HCT116 (cell line): ENCODE data around the gene TFPT. TPM values are rescaled to one million over a fixed set of nuclear protein-coding genes. Genes with fewer than 3 reads are reported as not detected.

Source experiments
- ATAC-seq: fragments of 200-7000 bp; cut with Tn5 transposase; 2 replicates; pipeline ENCODE4 v1.9.1; 2020; ENCODE audit warnings: mild to moderate bottlenecking, moderate library complexity
- BruUV-seq: library from RNA; stranded (reverse); fragments of 400-500 nt; replicated peaks from 2 replicates; lab custom pipeline; 2021; lab: Mats Ljungman, UMichigan
- CTCF ChIA-PET: fragments of 300-600 bp; sonication (Branson Sonifier 250); formaldehyde crosslinking; loops from one replicate; lab custom pipeline; 2021; ENCODE audit warnings: antibody characterized with exemption; lab: Charles Lee
- POLR2A ChIA-PET: fragments of 300-600, 350-600 bp; sonication (Branson Sonifier 250); formaldehyde crosslinking; loops from one replicate; lab custom pipeline; 2021; ENCODE audit warnings: antibody characterized with exemption; lab: Charles Lee
- RAD21 ChIA-PET, 2 experiments: fragments of 300-600 bp; sonication (Branson Sonifier 250); formaldehyde crosslinking; loops; one replicate each; lab custom pipeline; 2023; ENCODE audit warnings: low total read pairs in 2 of 2; ENCODE audit not compliant: uncharacterized antibody in 2 of 2, unreplicated experiment in 2 of 2, low non-redundant PET in 1 of 2; lab: Charles Lee
- DNase-seq: peaks from one replicate; pipeline ENCODE4 v3.0.0-alpha.2; 2010; ENCODE audit warnings: low read depth, low spot score
- H2AFZ ChIP-seq: fragments of 200-600 bp; shearing (Covaris generic), sonication (generic); 2 replicates; pipeline ENCODE4 v1.6.1; 2017; ENCODE audit warnings: low read depth, mixed run types, mixed read lengths, antibody characterized with exemption, low read length; ENCODE audit not compliant: poor library complexity, severe bottlenecking
- H3K27ac ChIP-seq: 2 replicates; pipeline ENCODE4 v1.5.1; 2012; ENCODE audit warnings: low read depth, low read length
- H3K27me3 ChIP-seq: fragments of 200-600 bp; sonication (generic); 2 replicates; pipeline ENCODE4 v1.6.1; 2016; ENCODE audit warnings: mixed run types, low read length, mixed read lengths; ENCODE audit not compliant: insufficient read depth
- H3K36me3 ChIP-seq, 2 experiments: fragments of 200-500 bp in 1 of 2; fragments of 200-600 bp in 1 of 2; sonication (Bioruptor generic) in 1 of 2; sonication (generic) in 1 of 2; 2 replicates each; pipeline versions ENCODE4 v1.5.1 to v1.6.1; 2014 to 2016; ENCODE audit warnings: low read length in 2 of 2, inconsistent platforms in 1 of 2, mixed read lengths in 1 of 2, mixed run types in 1 of 2; ENCODE audit not compliant: insufficient read depth in 2 of 2, control insufficient read depth in 1 of 2
- H3K4me1 ChIP-seq, 2 experiments: fragments of 200-600 bp in 1 of 2; sonication (generic) in 1 of 2; 2 replicates each; pipeline versions ENCODE4 v1.5.1 to v1.6.1; 2012 to 2017; ENCODE audit warnings: low read length in 2 of 2, inconsistent platforms in 1 of 2, mild to moderate bottlenecking in 1 of 2, mixed read lengths in 1 of 2, mixed run types in 1 of 2, moderate library complexity in 1 of 2; ENCODE audit not compliant: insufficient read depth in 2 of 2, control insufficient read depth in 1 of 2
- H3K4me2 ChIP-seq: fragments of 200-600 bp; sonication (generic); 2 replicates; pipeline ENCODE4 v1.6.1; 2017; ENCODE audit warnings: mixed run types, low read length, mixed read lengths
- H3K4me3 ChIP-seq, 2 experiments: fragments of 200-600 bp in 1 of 2; sonication (generic) in 1 of 2; replicated peaks in 1 of 2; 2 replicates each; pipeline ENCODE4 v1.5.1; 2011 to 2016; ENCODE audit warnings: low read length in 2 of 2, control low read depth in 1 of 2, low read depth in 1 of 2, mild to moderate bottlenecking in 1 of 2, mixed read lengths in 1 of 2, mixed run types in 1 of 2
- H3K79me2 ChIP-seq: fragments of 200-600 bp; sonication (generic); 2 replicates; pipeline ENCODE4 v1.6.1; 2017; ENCODE audit warnings: mild to moderate bottlenecking, mixed run types, low read length, moderate library complexity, mixed read lengths; ENCODE audit not compliant: insufficient read depth
- H3K9ac ChIP-seq: fragments of 200-600 bp; sonication (generic); 2 replicates; pipeline ENCODE4 v1.6.1; 2016; ENCODE audit warnings: low read length, mixed read lengths
- H3K9me2 ChIP-seq: fragments of 200-600 bp; sonication (generic), shearing (Covaris generic); 2 replicates; pipeline ENCODE4 v1.6.1; 2017; ENCODE audit warnings: mixed run types, mild to moderate bottlenecking, moderate library complexity; ENCODE audit not compliant: insufficient read depth
- H3K9me3 ChIP-seq, 2 experiments: fragments of 200-500 bp in 1 of 2; fragments of 200-600 bp in 1 of 2; sonication (Bioruptor generic) in 1 of 2; sonication (generic) in 1 of 2; 2 replicates each; pipeline ENCODE4 v1.6.1; 2014 to 2017; ENCODE audit warnings: low read length in 2 of 2, mixed read lengths in 2 of 2, inconsistent platforms in 1 of 2, low read depth in 1 of 2, mild to moderate bottlenecking in 1 of 2, mixed run types in 1 of 2, moderate library complexity in 1 of 2; ENCODE audit not compliant: control insufficient read depth in 1 of 2, insufficient read depth in 1 of 2
- H4K20me1 ChIP-seq: fragments of 200-600 bp; sonication (generic), shearing (Covaris generic); 2 replicates; pipeline ENCODE4 v1.6.1; 2017; ENCODE audit warnings: mixed run types, mild to moderate bottlenecking, moderate library complexity; ENCODE audit not compliant: insufficient read depth
- CEBPB ChIP-seq: IDR thresholded peaks from 2 replicates; pipeline ENCODE4 v1.6.1; 2012; ENCODE audit warnings: low read depth
- EZH2 ChIP-seq: fragments of 200-600 bp; sonication (generic); IDR thresholded peaks from 2 replicates; pipeline ENCODE4 v1.6.1; 2017; ENCODE audit warnings: antibody characterized with exemption, mixed run types
- RAD21 ChIP-seq: IDR thresholded peaks from 2 replicates; pipeline ENCODE4 v1.6.1; 2012; ENCODE audit warnings: low read depth, mild to moderate bottlenecking
- REST ChIP-seq: IDR thresholded peaks from 2 replicates; pipeline ENCODE4 v1.6.1; 2012; ENCODE audit warnings: low read depth
- SRF ChIP-seq: IDR thresholded peaks from 2 replicates; pipeline ENCODE4 v1.6.1; 2012; ENCODE audit warnings: low read depth
- TCF7L2 ChIP-seq: IDR thresholded peaks from 2 replicates; pipeline ENCODE4 v1.7.0; 2011; ENCODE audit warnings: borderline replicate concordance, inconsistent platforms; ENCODE audit not compliant: insufficient read depth, insufficient read length; ENCODE audit errors: extremely low read depth
- ZBTB33 ChIP-seq: IDR thresholded peaks from 2 replicates; pipeline ENCODE4 v1.6.1; 2011; ENCODE audit warnings: mild to moderate bottlenecking, low read length, moderate library complexity; ENCODE audit not compliant: insufficient replicate concordance; ENCODE audit errors: extremely low read depth
- ZNF274 ChIP-seq: fragments of 200-500 bp; sonication (Bioruptor generic); IDR thresholded peaks from 2 replicates; pipeline ENCODE4 v1.6.1; 2014; ENCODE audit warnings: mild to moderate bottlenecking, low read depth, low read length, inconsistent platforms
- intact Hi-C: fragments of 100-400 bp; cut with micrococcal nuclease; formaldehyde crosslinking; loops from 2 replicates; pipeline ENCODE4 v1.10.0; 2022
- total RNA-seq: library from RNA; stranded (reverse); gene quantifications from one replicate; pipeline ENCODE4 v1.2.1, GENCODE V29; 2021; ENCODE audit not compliant: unreplicated experiment

The TFPT gene
- total RNA-seq, 1 experiment from 2014 or later, result 7.1 TPM

- intact Hi-C loops, result no loop called here
- Histone ChIP-seq H3K4me3 (no peak overlapping the region), H3K4me1 (no peaks in the 10 kb centered on the region), H3K27ac (no peak overlapping the region), H3K9me3 (no peaks in the 10 kb centered on the region; a peak in 1 of 4 replicates), H2AFZ (no peak overlapping the region), H3K27me3 (no peaks in the 10 kb centered on the region), H3K9me2 (no peaks in the 10 kb centered on the region), H3K9ac (no peak overlapping the region), H4K20me1 (no peaks in the 10 kb centered on the region), H3K36me3 (no peaks in the 10 kb centered on the region), H3K4me2 (no peak overlapping the region), H3K79me2 (no peaks in the 10 kb centered on the region)
- TF ChIP-seq EZH2, result no peak
- TF ChIP-seq ZBTB33, result no peak
- no peak for TF ChIP-seq SRF
- TF ChIP-seq CEBPB, result no peak
- no peak for TF ChIP-seq REST
- TF ChIP-seq RAD21, result no peak
- TF ChIP-seq TCF7L2, result no peak
- TF ChIP-seq ZNF274, result no peak
- ChIA-PET CTCF (no interaction called here), RAD21 (no interaction called here), POLR2A (no interaction called here)
- no peak for ATAC-seq
- no TSS peak for BruUV-seq
- no peak for DNase-seq
Observed at GRCh38 chr19:54074851-54075250, 40.6 kb downstream of the TFPT start.
